Spinal cord (tissue), 10 donors: ENCODE measurements around the gene NOP10. TPM values are rescaled to one million over a fixed set of nuclear protein-coding genes. Genes with fewer than 3 reads are reported as not detected.
"Not testable (repeated sequence)": the region's sequence is repeated elsewhere in the genome, so short reads cannot be mapped to it uniquely, and the experiment has no call there.

Source experiments
- DNase-seq, 6 donors: peaks; one replicate each; pipeline versions ENCODE4 v3.0.0 to v3.0.0-alpha.2; 2013 to 2015; ENCODE audit warnings: low spot score in 6 of 6, low read depth in 4 of 6
- H3K27ac ChIP-seq: one replicate; pipeline ENCODE4 v1.5.1; 2013; ENCODE audit warnings: low read depth, low read length, control low read depth
- H3K27me3 ChIP-seq: one replicate; pipeline ENCODE4 v1.6.1; 2013; ENCODE audit warnings: low read length; ENCODE audit not compliant: control insufficient read depth, insufficient read depth
- H3K36me3 ChIP-seq: one replicate; pipeline ENCODE4 v1.6.1; 2013; ENCODE audit warnings: low read length; ENCODE audit not compliant: control insufficient read depth, insufficient read depth
- H3K4me1 ChIP-seq: one replicate; pipeline ENCODE4 v1.6.1; 2013; ENCODE audit warnings: low read length; ENCODE audit not compliant: control insufficient read depth, insufficient read depth
- H3K4me3 ChIP-seq: one replicate; pipeline ENCODE4 v1.5.1; 2013; ENCODE audit warnings: low read depth, low read length, control low read depth
- H3K9me3 ChIP-seq: one replicate; pipeline ENCODE4 v1.6.1; 2013; ENCODE audit warnings: low read length; ENCODE audit not compliant: control insufficient read depth, insufficient read depth
- WGBS: methylation state at CpG from one replicate; pipeline ENCODE4 v1.1.5; 2013; ENCODE audit warnings: missing lambda C conversion rate; ENCODE audit not compliant: insufficient coverage; 5-methylcytosine and 5-hydroxymethylcytosine counted together
- polyA plus RNA-seq, 2 donors: library from polyadenylated mRNA; unstranded; fragments of 120-200 nt; gene quantifications; one replicate each; pipeline ENCODE4 v1.2.1, GENCODE V29; 2013; ENCODE audit not compliant: insufficient read length in 2 of 2
- total RNA-seq, 2 donors: library from RNA; depleted of rRNA in 1 of 2; stranded (reverse); fragments of 120-200 nt in 1 of 2; fragments of >200 nt in 1 of 2; gene quantifications; one replicate each; pipeline versions ENCODE4 v1.2.3 to v1.2.4, GENCODE V29; 2013 to 2014
- donor health status: healthy.

Gene NOP10
- total and polyA plus RNA-seq, 4 donors, result 71.7 to 177 (median 116) TPM

DNA sequence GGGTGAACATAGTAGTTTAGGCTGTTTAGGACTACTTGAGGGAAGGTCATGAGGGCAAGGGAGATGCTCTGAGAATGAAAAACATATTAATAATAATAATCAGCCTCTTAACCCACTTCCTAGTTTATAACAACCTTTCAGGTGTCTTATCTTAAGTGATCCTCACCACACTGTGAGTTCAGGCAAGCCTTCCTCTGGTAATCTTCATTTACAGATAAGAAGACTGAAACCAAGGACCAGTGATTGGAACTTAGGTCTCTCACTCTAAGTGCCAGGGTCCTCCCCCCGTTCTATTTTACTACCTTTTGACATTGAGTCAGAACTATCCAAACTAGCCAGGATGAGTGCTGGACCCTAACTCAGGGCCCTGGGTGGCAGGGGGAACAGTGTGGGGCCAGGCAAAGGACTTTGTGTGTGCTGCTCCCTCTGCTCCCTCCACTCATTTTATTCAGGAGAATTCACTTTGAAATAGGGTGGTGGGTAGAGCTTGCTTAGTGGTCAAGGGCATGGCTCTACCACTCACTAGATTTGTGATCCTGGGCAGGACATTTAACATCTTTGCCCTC, 5.9 kb upstream of the NOP10 start:
- Histone ChIP-seq H3K4me3 (no peak overlapping the region), H3K27ac (no peak overlapping the region), H3K27me3 (no peaks in the 10 kb centered on the region), H3K36me3 (no peaks in the 10 kb centered on the region), H3K9me3 (no peaks in the 10 kb centered on the region), H3K4me1 (no peaks in the 10 kb centered on the region)
- no CpG with 5 or more reads among the region's 1 CpG for WGBS
- no peak for DNase-seq

DNA sequence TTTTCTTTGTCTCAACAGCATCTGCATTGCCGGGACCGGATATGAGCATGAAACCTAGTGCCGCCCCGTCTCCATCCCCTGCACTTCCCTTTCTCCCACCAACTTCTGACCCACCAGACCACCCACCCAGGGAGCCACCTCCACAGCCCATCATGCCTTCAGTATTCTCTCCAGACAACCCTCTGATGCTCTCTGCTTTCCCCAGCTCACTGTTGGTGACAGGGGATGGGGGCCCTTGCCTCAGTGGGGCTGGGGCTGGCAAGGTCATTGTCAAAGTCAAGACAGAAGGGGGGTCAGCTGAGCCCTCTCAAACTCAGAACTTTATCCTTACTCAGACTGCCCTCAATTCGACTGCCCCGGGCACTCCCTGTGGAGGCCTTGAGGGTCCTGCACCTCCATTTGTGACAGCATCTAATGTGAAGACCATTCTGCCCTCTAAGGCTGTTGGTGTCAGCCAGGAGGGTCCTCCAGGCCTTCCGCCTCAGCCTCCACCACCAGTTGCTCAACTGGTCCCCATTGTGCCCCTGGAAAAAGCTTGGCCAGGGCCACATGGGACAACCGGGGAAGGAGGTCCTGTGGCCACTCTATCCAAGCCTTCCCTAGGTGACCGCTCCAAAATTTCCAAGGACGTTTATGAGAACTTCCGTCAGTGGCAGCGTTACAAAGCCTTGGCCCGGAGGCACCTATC, 5.2 kb upstream of the NOP10 start:
- 86% methylated on average over 13 of the region's 13 CpGs for WGBS
- no peaks in the 10 kb centered on the region for H3K36me3 ChIP-seq
- no peaks in the 10 kb centered on the region for H3K27me3 ChIP-seq
- no peaks in the 10 kb centered on the region for H3K4me1 ChIP-seq
- H3K27ac ChIP-seq, result no peak overlapping the region
- no peak overlapping the region for H3K4me3 ChIP-seq
- H3K9me3 ChIP-seq, result no peaks in the 10 kb centered on the region
- no peak for DNase-seq

DNA sequence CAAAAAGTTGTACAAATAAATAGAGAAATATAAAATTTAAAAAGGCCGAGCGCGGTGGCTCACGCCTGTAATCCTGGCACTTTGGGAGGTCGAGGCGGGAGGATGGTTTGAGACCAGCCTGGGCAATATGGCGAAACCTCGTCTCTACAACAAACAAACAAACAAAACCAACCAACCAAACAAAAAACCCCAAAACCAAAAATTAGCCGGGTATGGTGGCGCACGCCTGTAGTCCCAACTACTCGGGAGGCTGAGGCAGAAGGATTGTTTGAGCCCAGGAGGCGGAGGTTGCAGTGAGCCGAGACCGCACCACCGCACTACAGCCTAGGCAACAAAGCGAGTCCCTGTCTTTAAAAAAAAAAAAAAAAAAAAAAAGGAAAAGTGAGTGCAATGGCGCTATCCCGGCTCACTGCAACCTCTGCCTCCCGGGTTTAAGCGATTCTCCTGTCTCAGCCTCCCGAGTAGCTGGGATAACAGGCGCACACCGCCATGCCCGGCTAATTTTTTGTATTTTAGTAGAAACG, 661 bp downstream of the NOP10 start:
- peak overlapping the region; percentile 74 for H3K4me3 ChIP-seq
- H3K9me3 ChIP-seq, DNase-seq, H3K27me3 ChIP-seq: not testable (repeated sequence)
- peaks cover 11% of the 10 kb centered on the region for H3K36me3 ChIP-seq
- peak overlapping the region; percentile 87 for H3K27ac ChIP-seq
- H3K4me1 ChIP-seq, result peaks cover 16% of the 10 kb centered on the region
- 5% methylated on average over 7 of the region's 26 CpGs for WGBS

DNA sequence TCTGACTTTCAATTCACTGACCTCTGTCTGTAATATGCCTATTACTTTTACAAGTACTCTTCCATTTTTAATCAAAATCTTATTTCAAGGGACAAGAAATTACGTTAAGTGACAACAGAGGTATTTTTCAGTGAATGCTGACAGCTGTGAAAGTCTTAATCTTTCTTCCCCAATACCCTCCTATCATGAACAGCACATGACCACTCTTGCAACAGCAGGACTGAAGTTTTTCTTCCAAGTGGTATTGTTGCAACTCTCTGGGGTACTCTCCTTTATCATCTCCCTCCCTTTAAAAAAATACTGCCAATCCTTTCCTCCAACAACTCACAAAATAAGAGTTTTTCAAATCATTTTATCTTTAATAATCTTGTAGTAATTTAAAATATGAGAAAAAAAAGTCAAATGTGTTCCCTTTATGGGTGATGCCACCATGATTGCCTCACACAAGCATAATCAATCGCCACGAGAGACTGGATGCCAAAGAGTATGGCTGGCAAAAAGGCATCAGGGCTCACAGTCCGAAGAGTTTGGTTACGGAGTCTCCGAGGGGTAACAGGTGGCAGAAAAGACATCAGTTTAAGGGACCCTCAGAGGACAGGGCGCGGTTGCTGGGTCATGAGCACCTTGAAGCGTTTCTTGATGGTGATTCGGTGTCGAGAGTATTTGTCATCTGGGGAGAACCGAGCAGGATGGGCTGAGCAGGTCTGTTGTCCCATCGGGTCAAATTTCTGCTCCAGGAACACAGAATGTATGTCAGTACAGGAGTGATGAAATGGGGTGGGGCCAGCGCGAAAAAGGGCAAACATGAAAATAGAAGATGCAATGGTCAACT, 1.3 kb downstream of the NOP10 start:
- WGBS, result 96% methylated on average over 12 of the region's 15 CpGs
- H3K9me3 ChIP-seq, result no peaks in the 10 kb centered on the region
- DNase-seq, result no peak
- peak overlapping the region; percentile 74 for H3K4me3 ChIP-seq
- no peaks in the 10 kb centered on the region for H3K27me3 ChIP-seq
- peaks cover 23% of the 10 kb centered on the region for H3K4me1 ChIP-seq
- no peak overlapping the region for H3K27ac ChIP-seq
- H3K36me3 ChIP-seq, result peaks cover 11% of the 10 kb centered on the region

DNA sequence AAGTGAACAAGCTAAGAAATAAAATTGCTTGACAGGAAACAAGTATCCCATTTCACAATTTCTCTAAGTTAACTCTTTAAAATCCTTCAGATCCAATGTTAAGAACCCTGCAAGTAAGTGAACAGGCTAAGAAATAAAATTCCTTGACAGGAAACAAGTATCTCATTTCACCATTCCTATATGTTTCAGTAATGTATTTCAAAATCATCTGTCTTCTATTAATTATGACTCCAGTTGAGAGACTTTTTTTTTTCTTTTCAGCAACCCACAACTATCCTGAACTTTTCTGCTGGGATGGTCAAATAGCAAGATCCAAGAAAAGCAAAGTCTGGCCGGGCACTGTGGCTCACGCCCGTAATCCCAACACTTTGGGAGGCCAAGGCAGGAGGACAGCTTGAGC, 3.0 kb downstream of the NOP10 start:
- Histone ChIP-seq H3K27ac (no peak overlapping the region), H3K9me3 (no peaks in the 10 kb centered on the region), H3K4me1 (peaks cover 26% of the 10 kb centered on the region), H3K27me3 (no peaks in the 10 kb centered on the region), H3K36me3 (peaks cover 11% of the 10 kb centered on the region), H3K4me3 (no peak overlapping the region)
- 100% methylated on average over 3 of the region's 3 CpGs for WGBS
- DNase-seq, result no peak

DNA sequence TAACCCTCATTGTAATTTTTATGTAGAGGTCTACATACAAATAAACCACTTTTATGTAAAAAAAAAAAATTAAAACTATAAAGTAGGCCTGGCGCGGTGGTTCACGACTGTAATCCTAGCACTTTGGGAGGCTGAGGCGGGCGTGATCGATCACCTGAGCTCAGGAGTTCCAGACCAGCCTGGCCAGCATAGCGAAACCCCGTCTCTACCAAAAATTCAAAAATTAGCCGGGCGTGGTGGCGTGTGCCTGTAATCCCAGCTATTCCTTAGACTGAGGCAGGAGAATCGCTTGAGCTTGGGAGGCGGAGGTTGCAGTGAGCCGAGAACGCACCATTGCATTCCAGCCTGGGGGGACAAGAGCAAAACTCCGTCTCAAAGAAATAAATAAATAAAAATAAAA, 4.6 kb downstream of the NOP10 start:
- peaks cover 26% of the 10 kb centered on the region for H3K4me1 ChIP-seq
- no peak for DNase-seq
- peak overlapping the region; percentile 84 for H3K4me3 ChIP-seq
- WGBS, result 60% methylated on average over 12 of the region's 16 CpGs
- H3K27ac ChIP-seq, result no peak overlapping the region
- no peaks in the 10 kb centered on the region for H3K9me3 ChIP-seq
- H3K27me3 ChIP-seq, result no peaks in the 10 kb centered on the region
- H3K36me3 ChIP-seq, result peaks cover 11% of the 10 kb centered on the region

DNA sequence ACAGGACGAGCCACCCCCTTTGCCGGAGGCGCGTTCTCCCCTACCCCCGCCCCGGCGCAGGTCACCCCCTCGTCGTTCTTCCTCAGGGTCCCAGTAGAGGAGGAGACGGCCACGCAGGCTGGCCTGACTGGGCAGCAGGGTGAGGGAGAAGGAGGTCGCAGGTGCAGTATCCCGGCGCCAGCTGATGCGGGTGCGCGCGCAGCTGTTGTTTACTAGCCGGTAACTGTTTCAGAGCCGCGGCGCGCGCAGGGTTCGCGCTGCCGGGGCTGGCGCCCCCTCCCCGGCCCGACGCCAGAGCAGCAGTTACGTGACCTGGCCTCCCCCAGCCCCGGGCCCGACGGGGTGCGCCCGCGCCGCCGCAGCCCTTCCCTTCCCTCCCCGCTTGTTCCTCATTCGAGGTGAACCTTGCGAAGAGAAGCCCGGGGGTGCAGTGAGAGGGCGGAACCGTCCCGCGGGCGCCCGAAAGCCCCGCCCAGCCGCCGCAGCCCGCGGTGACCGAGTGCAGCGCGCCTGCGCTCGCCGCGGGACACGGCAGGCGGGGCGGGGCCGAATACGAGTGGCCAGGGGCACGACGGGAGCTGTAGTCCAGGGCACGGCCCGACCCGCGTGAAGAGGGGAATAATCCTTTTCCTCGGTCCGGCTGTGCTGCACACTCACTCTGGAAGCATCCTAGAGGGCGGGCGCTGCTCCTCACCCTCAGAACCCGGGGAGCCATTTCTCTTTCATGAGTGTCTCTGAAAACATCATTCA, 5.2 kb downstream of the NOP10 start, which contains the start of gene SLC12A6:
Gene SLC12A6, minus strand, starts transcription at position 225 of the 750 bp plus-strand sequence. CDS start 1,101 bp downstream, outside the sequence.
- Histone ChIP-seq H3K9me3 (no peaks in the 10 kb centered on the region), H3K27me3 (no peaks in the 10 kb centered on the region), H3K4me1 (peaks cover 26% of the 10 kb centered on the region), H3K4me3 (peak within 1 kb of the TSS; percentile 84), H3K36me3 (peaks cover 11% of the 10 kb centered on the region), H3K27ac (peak within 1 kb of the TSS; percentile 72)
- WGBS, result under 1% methylated on average over 72 of the region's 78 CpGs
- DNase-seq, result peak; percentile 71 to 96 (median 81)

DNA sequence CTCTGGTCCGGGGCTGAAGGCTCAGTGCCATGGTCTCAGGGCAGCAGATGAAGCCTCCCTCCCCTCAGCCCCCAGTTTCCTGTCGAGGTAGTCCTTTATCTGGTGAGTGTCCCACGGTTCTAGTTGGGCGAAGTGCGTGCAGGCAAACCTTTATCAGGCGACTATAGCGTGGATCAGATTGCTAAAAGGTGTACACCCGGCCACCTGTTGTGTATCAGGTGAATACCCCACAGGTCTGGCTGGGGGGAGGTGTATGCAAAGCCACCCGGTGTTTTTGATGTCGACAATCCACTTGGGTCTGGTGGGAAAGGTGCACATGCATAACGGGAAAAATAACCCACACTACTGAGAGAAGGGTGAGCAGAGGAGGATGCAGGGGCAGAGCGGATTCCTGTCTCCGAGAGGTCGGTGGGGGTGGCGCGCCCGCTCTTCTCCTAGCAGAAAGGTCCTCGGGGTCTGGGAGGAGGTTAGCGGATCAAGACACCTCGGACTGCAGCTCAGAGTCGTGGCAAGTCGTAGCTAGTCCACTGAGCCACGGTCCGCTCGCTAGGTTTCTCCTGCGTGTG, 5.9 kb downstream of the NOP10 start:
- Histone ChIP-seq H3K4me3 (peak overlapping the region; percentile 84), H3K4me1 (peaks cover 22% of the 10 kb centered on the region), H3K36me3 (peaks cover 14% of the 10 kb centered on the region), H3K27ac (peak overlapping the region; percentile 72), H3K27me3 (no peaks in the 10 kb centered on the region), H3K9me3 (no peaks in the 10 kb centered on the region)
- DNase-seq, result no peak
- 2% methylated on average over 22 of the region's 26 CpGs for WGBS
